Measurements from ENCODE around the gene NT5C1B.

The NT5C1B gene

DNA sequence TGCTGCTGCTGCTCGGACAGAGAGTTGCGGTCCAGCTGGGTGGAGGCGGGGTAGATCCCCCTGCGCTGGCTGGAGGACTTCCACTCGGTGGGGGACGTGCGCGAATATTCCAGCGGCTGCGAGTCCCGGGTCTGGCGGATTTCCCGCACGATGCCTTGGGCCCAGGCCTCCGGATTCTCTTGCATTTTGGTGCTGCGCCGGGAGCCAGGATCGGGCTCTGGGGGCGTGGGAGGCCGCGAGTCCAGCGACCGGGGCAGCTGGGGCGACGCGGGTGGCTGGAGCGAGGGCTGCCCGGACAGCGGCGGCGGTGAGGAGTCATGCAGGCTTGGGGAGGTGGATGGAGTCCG lies 4.8 kb downstream of the NT5C1B start:
- peaks cover under 1 to 42% of the 10 kb centered on the region in 2 donors for H3K9me3 Mint-ChIP-seq
- DNase-seq, result no peak
- H3K27ac Mint-ChIP-seq, result no peak overlapping the region
- H3K4me1 Mint-ChIP-seq, result no peaks in the 10 kb centered on the region
- ATAC-seq, result no peak
- H3K4me3 Mint-ChIP-seq, result no peak overlapping the region
- no peaks in the 10 kb centered on the region for H3K27me3 Mint-ChIP-seq

GRCh38 chr2:18583905-18584607 lies 5.3 kb downstream of the NT5C1B start:
- no peak overlapping the region for H3K27ac Mint-ChIP-seq
- no peaks in the 10 kb centered on the region for H3K4me1 Mint-ChIP-seq
- ATAC-seq, result peak; percentile 26
- H3K4me3 Mint-ChIP-seq, result no peak overlapping the region
- H3K9me3 Mint-ChIP-seq, result peaks cover 5 to 48% of the 10 kb centered on the region in 2 donors
- H3K27me3 Mint-ChIP-seq, result no peaks in the 10 kb centered on the region
- DNase-seq, result no peak

- no peaks in the 10 kb centered on the region for H3K27me3 Mint-ChIP-seq
- DNase-seq, result no peak
- H3K4me1 Mint-ChIP-seq, result no peaks in the 10 kb centered on the region
- H3K4me3 Mint-ChIP-seq, result no peak overlapping the region
- H3K27ac Mint-ChIP-seq, result no peak overlapping the region
- peaks cover 19 to 58% of the 10 kb centered on the region in 2 donors for H3K9me3 Mint-ChIP-seq
- ATAC-seq, result no peak
These were observed 8.8 kb downstream of the NT5C1B start for GRCh38 chr2:18580606-18581005.

GRCh38 chr2:18578033-18578432 lies 11.3 kb downstream of the NT5C1B start:
- ATAC-seq, result no peak
- Mint-ChIP-seq H3K27me3 (no peaks in the 10 kb centered on the region), H3K9me3 (peaks cover 19 to 36% of the 10 kb centered on the region in 2 donors), H3K4me3 (no peak overlapping the region), H3K4me1 (no peaks in the 10 kb centered on the region), H3K27ac (no peak overlapping the region)
- DNase-seq, result no peak

DNA sequence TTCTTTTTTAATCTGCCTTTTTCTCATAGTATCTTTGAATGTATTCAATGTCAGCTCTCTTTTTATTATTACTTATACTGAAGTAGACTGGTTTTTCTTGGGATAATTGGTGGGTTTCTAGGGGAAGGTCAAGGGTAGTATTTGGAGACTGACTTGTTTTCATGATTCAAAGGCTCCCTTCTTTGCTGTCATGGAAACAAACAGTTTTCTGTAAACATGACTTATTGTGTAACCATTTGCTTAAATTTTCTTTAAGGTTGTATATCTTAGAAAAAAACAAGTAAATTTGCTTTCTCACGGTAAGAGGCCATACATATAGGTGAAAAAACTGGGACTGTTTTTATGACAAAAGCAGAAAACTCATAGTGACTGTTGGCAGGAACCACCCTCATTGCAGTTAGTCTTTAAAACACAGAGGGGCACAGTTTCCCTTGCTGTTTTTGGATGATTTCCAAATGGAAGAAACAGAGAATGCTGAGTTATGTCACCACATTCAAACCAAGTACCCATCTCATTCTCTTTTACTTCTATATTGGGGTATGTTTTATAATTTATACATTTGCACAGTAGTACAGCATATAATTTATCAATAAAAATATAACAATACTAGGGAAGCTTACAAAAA lies 23.1 kb downstream of the NT5C1B start:
- DNase-seq (no peak), ATAC-seq (no peak)
- H3K27me3 Mint-ChIP-seq, result no peaks in the 10 kb centered on the region
- no peak overlapping the region for H3K4me3 Mint-ChIP-seq
- H3K9me3 Mint-ChIP-seq, result peaks cover 5 to 7% of the 10 kb centered on the region in 2 donors
- no peaks in the 10 kb centered on the region for H3K4me1 Mint-ChIP-seq
- H3K27ac Mint-ChIP-seq, result no peak overlapping the region

DNA sequence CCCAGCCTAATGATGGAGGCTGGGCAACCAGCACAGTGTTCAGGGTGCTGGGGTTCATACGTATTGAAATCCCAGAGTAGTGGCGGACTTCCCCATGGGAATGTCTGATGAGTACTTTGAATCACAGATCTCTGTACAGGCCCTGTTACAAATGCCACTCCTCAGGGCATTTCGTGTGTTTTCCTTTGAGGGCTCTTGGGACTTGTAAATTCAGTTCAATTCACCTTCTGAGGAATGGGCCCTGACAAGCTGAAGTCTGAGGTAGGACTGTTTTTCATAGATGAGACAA lies 28.6 kb downstream of the NT5C1B start:
- H3K9me3 Mint-ChIP-seq, result peaks cover 0 to 7% of the 10 kb centered on the region in 2 donors
- ATAC-seq (no peak), DNase-seq (no peak)
- peak overlapping the region; percentile 87 to 88 for H3K4me3 Mint-ChIP-seq
- H3K4me1 Mint-ChIP-seq, result peaks cover 41% of the 10 kb centered on the region
- H3K27ac Mint-ChIP-seq, result peak overlapping the region; percentile 94 to 95
- H3K27me3 Mint-ChIP-seq, result no peaks in the 10 kb centered on the region

DNA sequence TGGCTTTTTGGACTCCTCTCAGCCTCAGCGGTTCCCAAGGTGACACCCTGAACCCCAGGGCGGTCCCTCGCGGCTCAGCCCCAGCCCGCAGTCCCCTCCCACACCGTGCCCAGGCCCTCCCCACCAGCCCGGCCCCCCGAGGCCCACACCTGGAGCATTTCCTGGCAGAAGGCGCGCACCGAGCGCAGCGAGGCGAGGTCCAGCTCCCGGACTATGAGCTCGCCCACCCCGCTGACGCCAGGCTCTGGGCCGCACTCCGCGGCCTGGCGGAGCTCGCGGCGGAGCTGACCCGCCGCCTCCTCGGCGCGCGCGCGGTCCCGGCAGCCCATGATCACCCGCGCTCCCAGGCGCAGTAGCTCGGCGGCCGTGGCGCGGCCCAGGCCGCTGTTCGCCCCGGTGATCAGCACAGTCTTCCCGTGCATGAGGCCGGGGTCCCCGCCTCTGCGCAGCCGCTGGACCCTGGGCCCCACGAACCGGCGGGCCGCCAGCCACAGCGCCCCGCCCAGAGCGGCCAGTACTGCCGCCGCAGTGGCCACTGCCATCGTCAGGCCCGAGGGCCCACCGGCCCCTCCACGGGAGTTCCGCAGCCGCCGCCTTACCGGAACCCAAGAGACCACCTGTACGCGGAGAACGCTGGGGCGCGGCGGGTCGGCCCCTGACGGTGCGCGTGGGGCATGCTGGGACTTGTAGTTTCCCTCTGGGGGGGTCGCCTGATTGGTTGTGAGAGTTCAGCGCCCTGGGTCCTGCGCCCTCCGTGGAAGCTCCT lies 29.2 kb downstream of the NT5C1B start, which contains the start of gene RDH14:
Gene RDH14, minus strand, starts transcription at position 623 of the 766 bp plus-strand sequence. Its CDS starts 81 bp downstream, at position 542.
- ATAC-seq (peak; percentile 93), DNase-seq (peak; percentile 92 to 95)
- Mint-ChIP-seq H3K9me3 (peaks cover 0 to 6% of the 10 kb centered on the region in 2 donors), H3K4me3 (peak within 1 kb of the TSS; percentile 87 to 88), H3K4me1 (peaks cover 44% of the 10 kb centered on the region), H3K27me3 (no peaks in the 10 kb centered on the region), H3K27ac (peak within 1 kb of the TSS; percentile 94 to 95)

- no peaks in the 10 kb centered on the region for H3K9me3 Mint-ChIP-seq
- H3K27me3 Mint-ChIP-seq, result no peaks in the 10 kb centered on the region
- ATAC-seq (no peak), DNase-seq (no peak)
- H3K4me1 Mint-ChIP-seq, result peaks cover 49% of the 10 kb centered on the region
- peak overlapping the region; percentile 83 to 85 for H3K27ac Mint-ChIP-seq
- peak overlapping the region; percentile 87 to 88 for H3K4me3 Mint-ChIP-seq
These were observed 29.8 kb downstream of the NT5C1B start for GRCh38 chr2:18559531-18560030.

- no peaks in the 10 kb centered on the region for H3K27me3 Mint-ChIP-seq
- ATAC-seq (no peak), DNase-seq (no peak)
- H3K9me3 Mint-ChIP-seq, result no peaks in the 10 kb centered on the region
- peaks cover 55% of the 10 kb centered on the region for H3K4me1 Mint-ChIP-seq
- H3K4me3 Mint-ChIP-seq, result peak overlapping the region; percentile 17 to 87
- no peak overlapping the region for H3K27ac Mint-ChIP-seq
These were observed 30.9 kb downstream of the NT5C1B start for GRCh38 chr2:18558458-18558857.

DNA sequence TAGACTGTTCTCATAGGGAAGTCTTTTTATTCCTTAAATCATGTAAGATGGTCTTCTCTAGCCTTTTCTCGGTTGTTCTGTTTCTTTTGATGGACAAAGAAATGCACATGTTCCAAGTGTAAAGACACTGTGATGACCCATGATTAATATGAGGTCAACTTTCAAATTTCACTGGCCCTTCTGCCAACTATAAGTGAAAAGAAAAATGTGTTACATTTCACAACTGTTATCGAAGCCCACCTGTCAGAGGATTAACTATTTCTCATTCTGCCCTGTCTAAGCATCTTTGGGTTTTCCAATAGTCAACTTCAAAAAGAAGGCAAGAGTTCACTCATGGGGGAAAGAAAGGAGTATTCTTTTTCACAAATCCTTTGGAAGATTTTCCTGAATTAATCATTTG lies 32.2 kb downstream of the NT5C1B start:
- Mint-ChIP-seq H3K4me3 (no peak overlapping the region), H3K27ac (no peak overlapping the region), H3K4me1 (peaks cover 68% of the 10 kb centered on the region)

DNA sequence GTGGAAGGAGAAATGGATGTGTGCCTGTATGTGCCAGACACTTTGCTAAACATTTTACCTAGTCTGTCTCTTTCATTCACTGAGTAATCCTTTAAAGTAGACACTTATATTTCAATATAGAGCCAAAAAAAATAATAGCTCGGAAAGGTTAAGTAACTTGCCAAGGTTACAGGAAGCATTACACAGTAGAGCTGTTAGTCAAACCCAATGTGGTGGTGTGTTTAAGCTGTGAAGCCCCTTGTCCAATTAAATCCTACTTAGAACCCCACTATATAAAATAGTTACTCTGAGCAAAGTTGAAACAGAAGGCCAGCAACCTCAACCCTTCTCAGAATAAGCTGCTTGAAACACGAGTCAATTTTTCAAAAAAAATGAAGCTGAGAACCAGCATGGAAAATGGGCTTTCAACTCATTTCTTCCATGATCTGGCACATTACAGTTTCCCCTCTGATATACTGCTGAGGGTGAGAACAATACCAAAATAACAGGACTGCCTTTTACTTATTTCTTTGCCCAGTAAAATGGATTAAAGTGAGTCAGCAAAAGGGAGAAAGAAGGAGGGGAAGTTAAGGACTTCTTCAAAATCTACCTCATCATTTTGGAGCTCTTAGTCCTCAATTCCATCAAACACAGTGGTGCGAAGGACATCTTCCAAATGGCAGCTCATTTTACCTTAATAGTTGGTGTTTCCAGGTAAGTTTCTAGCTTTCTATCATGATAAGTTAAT lies 36.9 kb downstream of the NT5C1B start:
- no peaks in the 10 kb centered on the region for H3K9me3 Mint-ChIP-seq
- peak overlapping the region in 1 of 2 donors; percentile 26 for H3K4me3 Mint-ChIP-seq
- DNase-seq, result no peak
- ATAC-seq, result peak; percentile 74
- H3K27ac Mint-ChIP-seq, result peak overlapping the region in 1 of 2 donors; percentile 36
- peaks cover 70% of the 10 kb centered on the region for H3K4me1 Mint-ChIP-seq
- H3K27me3 Mint-ChIP-seq, result no peaks in the 10 kb centered on the region

More for the DNA sequence above, 32.2 kb downstream of the NT5C1B start:
- Mint-ChIP-seq H3K27me3 (no peaks in the 10 kb centered on the region), H3K9me3 (no peaks in the 10 kb centered on the region)
- DNase-seq (no peak), ATAC-seq (no peak)

GRCh38 chr2:18551623-18552022 lies 37.7 kb downstream of the NT5C1B start:
- ATAC-seq, result no peak
- no peaks in the 10 kb centered on the region for H3K9me3 Mint-ChIP-seq
- no peak overlapping the region for H3K27ac Mint-ChIP-seq
- no peak for DNase-seq
- peaks cover 70% of the 10 kb centered on the region for H3K4me1 Mint-ChIP-seq
- H3K27me3 Mint-ChIP-seq, result no peaks in the 10 kb centered on the region
- no peak overlapping the region for H3K4me3 Mint-ChIP-seq

DNA sequence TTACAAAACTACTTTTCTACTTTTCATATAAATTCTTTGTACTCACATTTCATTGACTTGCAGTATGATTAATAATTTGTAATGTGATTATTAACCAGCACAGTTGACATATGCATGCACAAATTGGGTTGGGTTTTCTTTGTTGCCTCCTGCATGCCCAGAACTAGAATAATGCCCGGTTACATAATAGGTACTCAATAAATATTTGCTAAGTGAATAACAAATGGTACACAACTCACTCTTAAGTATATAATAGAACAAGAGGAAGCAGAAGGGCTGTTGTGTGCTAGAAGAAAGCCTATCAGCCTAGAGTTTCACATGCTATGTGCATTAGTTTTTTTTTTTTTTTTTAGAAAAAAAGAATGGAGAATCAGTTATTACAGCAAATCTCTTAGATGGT lies 38.2 kb downstream of the NT5C1B start:
- no peak for ATAC-seq
- no peak for DNase-seq
- no peak overlapping the region for H3K27ac Mint-ChIP-seq
- peaks cover 70% of the 10 kb centered on the region for H3K4me1 Mint-ChIP-seq
- H3K4me3 Mint-ChIP-seq, result no peak overlapping the region
- no peaks in the 10 kb centered on the region for H3K9me3 Mint-ChIP-seq
- no peaks in the 10 kb centered on the region for H3K27me3 Mint-ChIP-seq

DNA sequence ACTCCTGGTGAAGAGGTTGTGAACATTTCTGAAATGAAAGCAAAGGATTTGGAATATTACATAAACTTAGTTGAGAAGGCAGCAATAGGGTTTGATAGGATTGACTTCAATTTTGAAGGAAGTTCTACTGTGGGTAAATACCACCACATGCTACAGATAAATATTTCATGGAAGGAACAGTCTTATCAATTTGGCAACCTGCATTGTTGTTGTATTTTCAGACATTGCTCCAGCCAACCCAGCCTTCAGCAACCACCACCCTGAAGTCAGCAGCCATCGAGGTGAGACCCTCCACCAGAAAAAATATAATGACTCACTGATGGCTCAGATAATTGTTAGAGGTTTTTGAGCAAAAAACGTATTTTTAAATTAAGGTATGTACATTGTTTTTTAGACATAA lies 38.9 kb downstream of the NT5C1B start:
- DNase-seq (no peak), ATAC-seq (no peak)
- Mint-ChIP-seq H3K27me3 (no peaks in the 10 kb centered on the region), H3K27ac (no peak overlapping the region), H3K9me3 (no peaks in the 10 kb centered on the region), H3K4me3 (no peak overlapping the region), H3K4me1 (peaks cover 72% of the 10 kb centered on the region)

- Mint-ChIP-seq H3K9me3 (no peaks in the 10 kb centered on the region), H3K27me3 (no peaks in the 10 kb centered on the region)
These were observed 40.3 kb downstream of the NT5C1B start for GRCh38 chr2:18549083-18549482.

More at GRCh38 chr2:18549083-18549482, 40.3 kb downstream of the NT5C1B start:
- no peak for DNase-seq
- Mint-ChIP-seq H3K4me3 (no peak overlapping the region), H3K27ac (no peak overlapping the region), H3K4me1 (peaks cover 64% of the 10 kb centered on the region)
- no peak for ATAC-seq

Data from stimulated activated naive CD8-positive, alpha-beta T cell treated with anti-CD3 and anti-CD28 coated beads, Interleukin-15, amount 100 ng/mL, for 72 hours (primary cell).